HEK293T (cell line): ENCODE data around the gene CA12.

Experiments used
- BHLHE40 ChIP-seq: fragments of 450-650 bp; IDR thresholded peaks from 2 replicates; pipeline ENCODE4 v1.6.1; 2016; ENCODE audit warnings: mild to moderate bottlenecking, moderate library complexity, borderline replicate concordance
- CTBP1 ChIP-seq: fragments of 450-650 bp; IDR thresholded peaks from 2 replicates; pipeline ENCODE4 v1.6.1; 2016; ENCODE audit warnings: borderline replicate concordance
- ELF4 ChIP-seq: fragments of 450-650 bp; IDR thresholded peaks from 2 replicates; pipeline ENCODE4 v1.6.1; 2017; ENCODE audit warnings: antibody characterized with exemption
- FOXA1 ChIP-seq: fragments of 450-650 bp; IDR thresholded peaks from 2 replicates; pipeline ENCODE4 v1.6.1; 2016; ENCODE audit warnings: mild to moderate bottlenecking
- FOXK2 ChIP-seq: fragments of 450-650 bp; IDR thresholded peaks from 2 replicates; pipeline ENCODE4 v1.6.1; 2016; ENCODE audit warnings: mild to moderate bottlenecking
- FOXM1 ChIP-seq: fragments of 450-650 bp; IDR thresholded peaks from 2 replicates; pipeline ENCODE4 v1.6.1; 2017; ENCODE audit warnings: mild to moderate bottlenecking, borderline replicate concordance
- HDGF ChIP-seq: fragments of 450-650 bp; IDR thresholded peaks from 2 replicates; pipeline ENCODE4 v1.6.1; 2017; ENCODE audit warnings: antibody characterized with exemption, borderline replicate concordance
- L3MBTL2 ChIP-seq: fragments of 450-650 bp; conservative IDR thresholded peaks from 2 replicates; pipeline ENCODE4 v1.6.1; 2016; ENCODE audit warnings: mild to moderate bottlenecking
- LEF1 ChIP-seq: fragments of 450-650 bp; IDR thresholded peaks from 2 replicates; pipeline ENCODE4 v1.6.1; 2017; ENCODE audit warnings: mild to moderate bottlenecking, borderline replicate concordance
- NFRKB ChIP-seq: fragments of 450-650 bp; IDR thresholded peaks from 2 replicates; pipeline ENCODE4 v1.6.1; 2016; ENCODE audit warnings: mild to moderate bottlenecking, moderate library complexity
- SP1 ChIP-seq: fragments of 450-650 bp; IDR thresholded peaks from 2 replicates; pipeline ENCODE4 v1.6.1; 2017
- SUZ12 ChIP-seq: fragments of 450-650 bp; IDR thresholded peaks from 2 replicates; pipeline ENCODE4 v1.6.1; 2016; ENCODE audit warnings: mild to moderate bottlenecking
- ZNF384 ChIP-seq: fragments of 450-650 bp; IDR thresholded peaks from 2 replicates; pipeline ENCODE4 v1.6.1; 2016
- TF ChIP-seq, protein P1 (sequence below): fragments of 450-650 bp; IDR thresholded peaks from 2 replicates; pipeline ENCODE4 v1.6.1; 2016

DNA sequence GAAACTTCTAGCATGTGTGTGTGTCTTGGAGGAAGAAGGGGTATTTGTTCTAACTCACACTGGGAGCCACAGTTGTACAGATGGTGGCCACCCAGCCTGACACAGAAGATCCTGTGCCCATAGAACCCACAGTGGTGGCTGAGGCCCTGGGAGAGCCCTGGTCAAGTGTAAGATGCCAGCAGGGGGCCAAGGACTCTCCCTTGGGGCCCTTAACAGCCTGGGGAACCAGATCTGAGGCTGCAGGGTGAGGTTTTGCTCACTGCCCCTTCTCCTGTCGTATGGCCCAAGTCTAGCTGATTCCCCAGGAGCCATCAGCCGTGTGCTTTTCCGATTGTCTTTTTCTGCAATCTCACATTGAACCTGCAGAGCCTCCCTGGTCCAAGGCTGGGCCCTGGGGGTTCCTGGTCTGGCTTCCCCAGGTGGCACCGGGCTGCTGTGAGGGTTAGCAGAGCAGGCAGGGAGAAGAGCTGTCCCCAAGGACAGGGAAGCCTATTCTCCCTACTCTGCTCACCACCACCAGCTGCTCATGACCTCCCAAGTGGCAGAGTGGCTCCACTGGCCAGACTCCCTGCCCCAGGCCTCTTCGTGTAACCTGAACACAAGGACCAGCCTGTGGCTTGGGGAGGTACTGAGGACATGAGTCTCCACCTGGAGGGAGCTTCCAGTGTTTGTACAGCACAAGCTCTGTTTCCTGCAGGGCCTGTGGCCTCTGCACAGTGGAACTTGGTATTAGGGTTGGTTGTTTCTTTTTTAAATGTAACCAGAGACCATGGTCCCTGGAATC lies 51.9 kb downstream of the CA12 start:
- no peak for TF ChIP-seq SP1
- TF ChIP-seq FOXK2, result no peak
- TF ChIP-seq, protein P1, sequence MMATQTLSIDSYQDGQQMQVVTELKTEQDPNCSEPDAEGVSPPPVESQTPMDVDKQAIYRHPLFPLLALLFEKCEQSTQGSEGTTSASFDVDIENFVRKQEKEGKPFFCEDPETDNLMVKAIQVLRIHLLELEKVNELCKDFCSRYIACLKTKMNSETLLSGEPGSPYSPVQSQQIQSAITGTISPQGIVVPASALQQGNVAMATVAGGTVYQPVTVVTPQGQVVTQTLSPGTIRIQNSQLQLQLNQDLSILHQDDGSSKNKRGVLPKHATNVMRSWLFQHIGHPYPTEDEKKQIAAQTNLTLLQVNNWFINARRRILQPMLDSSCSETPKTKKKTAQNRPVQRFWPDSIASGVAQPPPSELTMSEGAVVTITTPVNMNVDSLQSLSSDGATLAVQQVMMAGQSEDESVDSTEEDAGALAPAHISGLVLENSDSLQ, result no peak
- TF ChIP-seq BHLHE40, result no peak
- no peak for TF ChIP-seq HDGF
- TF ChIP-seq LEF1, result no peak
- no peak for TF ChIP-seq FOXA1
- no peak for TF ChIP-seq ELF4
- no peak for TF ChIP-seq SUZ12
- TF ChIP-seq L3MBTL2, result no peak
- TF ChIP-seq FOXM1, result no peak
- no peak for TF ChIP-seq CTBP1
- TF ChIP-seq ZNF384, result no peak
- no peak for TF ChIP-seq NFRKB
